ACC112 (cell line): Measurements from ENCODE around the gene ARFGAP3.

Source experiments
- H2AFZ ChIP-seq: fragments of 200-600 bp; sonication (generic); one replicate; pipeline ENCODE4 v1.6.0; 2017; ENCODE audit warnings: antibody characterized with exemption, low read length; ENCODE audit not compliant: unreplicated experiment
- H3K27ac ChIP-seq: fragments of 200-600 bp; sonication (generic); 2 replicates; pipeline ENCODE4 v1.5.1; 2014; ENCODE audit warnings: low read depth, mild to moderate bottlenecking, antibody characterized with exemption, low read length, moderate library complexity
- H3K27me3 ChIP-seq: fragments of 200-600 bp; sonication (generic); 2 replicates; pipeline ENCODE4 v1.6.1; 2014; ENCODE audit warnings: mild to moderate bottlenecking, antibody characterized with exemption, low read length, moderate library complexity, mixed read lengths; ENCODE audit not compliant: insufficient read depth
- H3K36me3 ChIP-seq: fragments of 200-600 bp; sonication (generic); 2 replicates; pipeline ENCODE4 v1.6.1; 2016; ENCODE audit warnings: mild to moderate bottlenecking, antibody characterized with exemption, low read length, moderate library complexity, mixed read lengths; ENCODE audit not compliant: insufficient read depth
- H3K4me1 ChIP-seq: fragments of 200-600 bp; sonication (generic); one replicate; pipeline ENCODE4 v1.6.1; 2016; ENCODE audit warnings: low read length, mixed read lengths; ENCODE audit not compliant: insufficient read depth, unreplicated experiment, control insufficient read depth
- H3K4me3 ChIP-seq: fragments of 200-600 bp; sonication (generic); 2 replicates; pipeline ENCODE4 v1.5.1; 2014; ENCODE audit warnings: mild to moderate bottlenecking, low read depth, low read length
- H3K79me2 ChIP-seq: fragments of 200-600 bp; sonication (generic); one replicate; pipeline ENCODE4 v1.6.0; 2016; ENCODE audit warnings: low read length; ENCODE audit not compliant: control insufficient read depth, unreplicated experiment, insufficient read depth

Gene ARFGAP3

GRCh38 chr22:42883970-42884369 is 26.9 kb upstream of the ARFGAP3 start:
- no peak overlapping the region for H3K4me3 ChIP-seq
- H3K27me3 ChIP-seq = no peaks in the 10 kb centered on the region
- H3K27ac ChIP-seq = no peak overlapping the region
- no peaks in the 10 kb centered on the region for H3K79me2 ChIP-seq
- no peak overlapping the region for H2AFZ ChIP-seq
- H3K36me3 ChIP-seq = no peaks in the 10 kb centered on the region
- no peaks in the 10 kb centered on the region for H3K4me1 ChIP-seq

- H3K4me3 ChIP-seq = no peak overlapping the region
- no peaks in the 10 kb centered on the region for H3K36me3 ChIP-seq
- no peaks in the 10 kb centered on the region for H3K79me2 ChIP-seq
- H2AFZ ChIP-seq = no peak overlapping the region
- no peaks in the 10 kb centered on the region for H3K4me1 ChIP-seq
- H3K27ac ChIP-seq = no peak overlapping the region
- no peaks in the 10 kb centered on the region for H3K27me3 ChIP-seq
Observed at GRCh38 chr22:42883121-42883520, 26.0 kb upstream of the ARFGAP3 start.

GRCh38 chr22:42881982-42882656 is 25.0 kb upstream of the ARFGAP3 start:
- no peaks in the 10 kb centered on the region for H3K4me1 ChIP-seq
- no peak overlapping the region for H3K4me3 ChIP-seq
- H3K27me3 ChIP-seq = no peaks in the 10 kb centered on the region
- H3K79me2 ChIP-seq = no peaks in the 10 kb centered on the region
- no peaks in the 10 kb centered on the region for H3K36me3 ChIP-seq
- no peak overlapping the region for H3K27ac ChIP-seq
- H2AFZ ChIP-seq = no peak overlapping the region

GRCh38 chr22:42881298-42881697 is 24.2 kb upstream of the ARFGAP3 start:
- no peaks in the 10 kb centered on the region for H3K4me1 ChIP-seq
- no peak overlapping the region for H2AFZ ChIP-seq
- no peaks in the 10 kb centered on the region for H3K79me2 ChIP-seq
- no peak overlapping the region for H3K27ac ChIP-seq
- no peaks in the 10 kb centered on the region for H3K27me3 ChIP-seq
- H3K4me3 ChIP-seq = no peak overlapping the region
- no peaks in the 10 kb centered on the region for H3K36me3 ChIP-seq

GRCh38 chr22:42880815-42881214 is 23.7 kb upstream of the ARFGAP3 start:
- Histone ChIP-seq H3K4me1 (no peaks in the 10 kb centered on the region), H3K4me3 (no peak overlapping the region), H3K36me3 (no peaks in the 10 kb centered on the region), H2AFZ (no peak overlapping the region), H3K27me3 (no peaks in the 10 kb centered on the region), H3K79me2 (no peaks in the 10 kb centered on the region), H3K27ac (no peak overlapping the region)

- H3K27me3 ChIP-seq = no peaks in the 10 kb centered on the region
- H3K4me3 ChIP-seq = no peak overlapping the region
- no peaks in the 10 kb centered on the region for H3K36me3 ChIP-seq
- no peak overlapping the region for H2AFZ ChIP-seq
- H3K27ac ChIP-seq = no peak overlapping the region
- H3K4me1 ChIP-seq = no peaks in the 10 kb centered on the region
- H3K79me2 ChIP-seq = no peaks in the 10 kb centered on the region
Observed at GRCh38 chr22:42879371-42880021, 22.4 kb upstream of the ARFGAP3 start.

- no peak overlapping the region for H3K27ac ChIP-seq
- no peaks in the 10 kb centered on the region for H3K36me3 ChIP-seq
- H3K27me3 ChIP-seq = no peaks in the 10 kb centered on the region
- no peak overlapping the region for H3K4me3 ChIP-seq
- no peak overlapping the region for H2AFZ ChIP-seq
- no peaks in the 10 kb centered on the region for H3K79me2 ChIP-seq
- no peaks in the 10 kb centered on the region for H3K4me1 ChIP-seq
Observed at GRCh38 chr22:42878561-42879305, 21.7 kb upstream of the ARFGAP3 start.

GRCh38 chr22:42877597-42878340 is 20.7 kb upstream of the ARFGAP3 start:
- H3K36me3 ChIP-seq = no peaks in the 10 kb centered on the region

GRCh38 chr22:42877158-42877557 is 20.1 kb upstream of the ARFGAP3 start:
- Histone ChIP-seq H3K79me2 (no peaks in the 10 kb centered on the region), H2AFZ (no peak overlapping the region), H3K4me1 (no peaks in the 10 kb centered on the region), H3K36me3 (no peaks in the 10 kb centered on the region), H3K4me3 (no peak overlapping the region), H3K27ac (no peak overlapping the region), H3K27me3 (no peaks in the 10 kb centered on the region)

More at GRCh38 chr22:42877597-42878340, 20.7 kb upstream of the ARFGAP3 start:
- Histone ChIP-seq H2AFZ (no peak overlapping the region), H3K27me3 (no peaks in the 10 kb centered on the region), H3K4me1 (no peaks in the 10 kb centered on the region), H3K27ac (no peak overlapping the region), H3K79me2 (no peaks in the 10 kb centered on the region), H3K4me3 (no peak overlapping the region)

- Histone ChIP-seq H3K36me3 (no peaks in the 10 kb centered on the region), H3K27ac (no peak overlapping the region)
Observed at GRCh38 chr22:42876041-42876440, 19.0 kb upstream of the ARFGAP3 start.

More at GRCh38 chr22:42876041-42876440, 19.0 kb upstream of the ARFGAP3 start:
- no peaks in the 10 kb centered on the region for H3K79me2 ChIP-seq
- H3K4me1 ChIP-seq = no peaks in the 10 kb centered on the region
- no peak overlapping the region for H2AFZ ChIP-seq
- H3K27me3 ChIP-seq = no peaks in the 10 kb centered on the region
- no peak overlapping the region for H3K4me3 ChIP-seq
